GM11168 (cell line): Measurements from ENCODE around the gene WARS2.

Source experiments
- in situ Hi-C: fragments of 300-500 bp; cut with MboI; formaldehyde crosslinking; loops from one replicate; pipeline ENCODE4 v1.12.0; 2022; ENCODE audit warnings: low sequenced_read_pairs; ENCODE audit not compliant: unreplicated experiment

The WARS2 gene

GRCh38 chr1:119038363-119038762 lies 102.1 kb downstream of the WARS2 start:
- in situ Hi-C loops, result no loop called here

- in situ Hi-C loops, result no loop called here
Observed at GRCh38 chr1:119034359-119034758, 106.1 kb downstream of the WARS2 start.

GRCh38 chr1:119032986-119033385 lies 107.5 kb downstream of the WARS2 start:
- in situ Hi-C loops, result no loop called here

- in situ Hi-C loops, result no loop called here
Observed at GRCh38 chr1:119027759-119028158, 112.7 kb downstream of the WARS2 start.

GRCh38 chr1:119026956-119027355 lies 113.5 kb downstream of the WARS2 start:
- in situ Hi-C loops, result no loop called here

GRCh38 chr1:119015547-119015946 lies 124.9 kb downstream of the WARS2 start:
- in situ Hi-C loops, result loop anchor here (25.0 kb wide), 1 partner anchor 853 kb away; no protein-coding TSS in a partner anchor

GRCh38 chr1:119012383-119012782 lies 128.1 kb downstream of the WARS2 start:
- in situ Hi-C loops, result loop anchor here (25.0 kb wide), 1 partner anchor 850 kb away; no protein-coding TSS in a partner anchor

GRCh38 chr1:119011706-119012105 lies 128.7 kb downstream of the WARS2 start:
- in situ Hi-C loops, result loop anchor here (25.0 kb wide), 1 partner anchor 849 kb away; no protein-coding TSS in a partner anchor

- in situ Hi-C loops, result loop anchor here (25.0 kb wide), 1 partner anchor 849 kb away; no protein-coding TSS in a partner anchor
Observed at GRCh38 chr1:119011116-119011515, 129.3 kb downstream of the WARS2 start.

GRCh38 chr1:119010201-119010600 lies 130.3 kb downstream of the WARS2 start:
- in situ Hi-C loops, result loop anchor here (25.0 kb wide), 1 partner anchor 848 kb away; no protein-coding TSS in a partner anchor

- in situ Hi-C loops, result loop anchor here (25.0 kb wide), 1 partner anchor 847 kb away; no protein-coding TSS in a partner anchor
Observed at GRCh38 chr1:119009312-119009655, 131.2 kb downstream of the WARS2 start.

- in situ Hi-C loops, result loop anchor here (25.0 kb wide), 1 partner anchor 846 kb away; no protein-coding TSS in a partner anchor
Observed at GRCh38 chr1:119008483-119009311, 131.8 kb downstream of the WARS2 start.

- in situ Hi-C loops, result loop anchor here (25.0 kb wide), 1 partner anchor 846 kb away; no protein-coding TSS in a partner anchor
Observed at GRCh38 chr1:119007670-119008482, 132.6 kb downstream of the WARS2 start.

GRCh38 chr1:119007339-119007669 lies 133.1 kb downstream of the WARS2 start:
- in situ Hi-C loops, result loop anchor here (25.0 kb wide), 1 partner anchor 845 kb away; no protein-coding TSS in a partner anchor

GRCh38 chr1:119006406-119007279 lies 133.8 kb downstream of the WARS2 start:
- in situ Hi-C loops, result loop anchor here (25.0 kb wide), 1 partner anchor 844 kb away; no protein-coding TSS in a partner anchor

GRCh38 chr1:119005724-119006405 lies 134.6 kb downstream of the WARS2 start:
- in situ Hi-C loops, result loop anchor here (25.0 kb wide), 1 partner anchor 844 kb away; no protein-coding TSS in a partner anchor

- in situ Hi-C loops, result loop anchor here (25.0 kb wide), 1 partner anchor 842 kb away; no protein-coding TSS in a partner anchor
Observed at GRCh38 chr1:119004781-119005180, 135.7 kb downstream of the WARS2 start.

GRCh38 chr1:119004129-119004527 lies 136.3 kb downstream of the WARS2 start:
- in situ Hi-C loops, result loop anchor here (25.0 kb wide), 1 partner anchor 842 kb away; no protein-coding TSS in a partner anchor
